Tibial nerve (tissue), 4 donors: ENCODE measurements around the gene OR56B4.

Source experiments
- CTCF ChIP-seq, 5 experiments: fragments of 200-600 bp in 3 of 5; fragments of 450-650 bp in 2 of 5; sonication (generic) in 3 of 5; IDR thresholded peaks; one replicate each; pipeline ENCODE4 v1.5.1; 2016 to 2019; ENCODE audit warnings: antibody characterized with exemption in 5 of 5, mild to moderate bottlenecking in 3 of 5, moderate library complexity in 2 of 5
- EP300 ChIP-seq, 2 donors: sonication (generic); formaldehyde crosslinking; IDR thresholded peaks; one replicate each; pipeline ENCODE4 v1.6.1; 2017; ENCODE audit warnings: antibody characterized with exemption in 2 of 2, mild to moderate bottlenecking in 1 of 2
- POLR2A ChIP-seq, 2 donors: fragments of 450-650 bp; IDR thresholded peaks; one replicate each; pipeline ENCODE4 v1.6.1; 2017; ENCODE audit warnings: antibody characterized with exemption in 2 of 2, mild to moderate bottlenecking in 2 of 2, moderate library complexity in 2 of 2

GRCh38 chr11:6095798-6096197 is 11.7 kb upstream of the OR56B4 start:
- TF ChIP-seq CTCF (IDR thresholded peaks at IDR 0.05) = no peak
- TF ChIP-seq POLR2A (IDR thresholded peaks at IDR 0.05) = no peak
- no peak for TF ChIP-seq EP300 (IDR thresholded peaks at IDR 0.05)
